T-helper 1 cell treated with Interleukin-12 subunit alpha and Interleukin-12 subunit beta and Interleukin-4 antibody, amounts not matched to agents 30 μg/mL and 1 μg/mL, for 36 hours (primary cell): ENCODE data around the gene PRRT4.
A peak's percentile ranks its signal among the peaks of the same experiment; 100 is the strongest.

ENCODE experiments used
- H3K27ac Mint-ChIP-seq: one replicate; pipeline ENCODE4 v1.8.0; 2021; ENCODE audit warnings: mild to moderate bottlenecking, mixed read lengths
- H3K27me3 Mint-ChIP-seq: one replicate; pipeline ENCODE4 v1.8.0; 2021; ENCODE audit warnings: low read depth, mixed read lengths
- H3K36me3 Mint-ChIP-seq: one replicate; pipeline ENCODE4 v1.8.0; 2021; ENCODE audit warnings: low read depth, mixed read lengths
- H3K4me1 Mint-ChIP-seq: one replicate; pipeline ENCODE4 v1.8.0; 2021; ENCODE audit warnings: low read depth, mixed read lengths
- H3K4me3 Mint-ChIP-seq: one replicate; pipeline ENCODE4 v1.8.0; 2021; ENCODE audit warnings: mild to moderate bottlenecking, moderate library complexity, mixed read lengths
- H3K9me3 Mint-ChIP-seq: one replicate; pipeline ENCODE4 v1.8.0; 2021; ENCODE audit warnings: mixed read lengths

The PRRT4 gene

DNA sequence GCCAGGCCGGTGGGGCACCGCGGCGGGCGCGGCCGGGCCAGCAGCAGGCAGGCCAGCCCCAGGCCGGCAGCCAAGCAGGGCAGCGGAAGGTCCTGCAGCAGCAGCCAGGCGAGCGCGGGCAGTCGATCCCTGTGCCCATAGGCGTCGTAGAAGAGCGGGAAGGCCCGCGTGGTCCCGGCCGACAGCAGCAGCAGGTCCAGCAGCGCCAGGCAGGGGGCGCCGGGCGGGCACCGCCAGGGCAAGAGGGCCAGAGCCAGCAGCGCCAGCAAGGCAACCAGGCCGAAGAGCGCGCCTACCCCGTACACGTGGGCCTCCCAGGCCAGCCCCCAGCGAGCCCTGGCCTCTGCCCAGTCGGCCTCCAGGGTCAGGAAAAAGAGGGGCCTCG lies 9.3 kb downstream of the PRRT4 start:
- Mint-ChIP-seq H3K36me3 (no peaks in the 10 kb centered on the region), H3K9me3 (no peaks in the 10 kb centered on the region), H3K4me3 (no peak overlapping the region), H3K27me3 (peaks cover 65% of the 10 kb centered on the region), H3K27ac (no peak overlapping the region), H3K4me1 (peaks cover 6% of the 10 kb centered on the region)

DNA sequence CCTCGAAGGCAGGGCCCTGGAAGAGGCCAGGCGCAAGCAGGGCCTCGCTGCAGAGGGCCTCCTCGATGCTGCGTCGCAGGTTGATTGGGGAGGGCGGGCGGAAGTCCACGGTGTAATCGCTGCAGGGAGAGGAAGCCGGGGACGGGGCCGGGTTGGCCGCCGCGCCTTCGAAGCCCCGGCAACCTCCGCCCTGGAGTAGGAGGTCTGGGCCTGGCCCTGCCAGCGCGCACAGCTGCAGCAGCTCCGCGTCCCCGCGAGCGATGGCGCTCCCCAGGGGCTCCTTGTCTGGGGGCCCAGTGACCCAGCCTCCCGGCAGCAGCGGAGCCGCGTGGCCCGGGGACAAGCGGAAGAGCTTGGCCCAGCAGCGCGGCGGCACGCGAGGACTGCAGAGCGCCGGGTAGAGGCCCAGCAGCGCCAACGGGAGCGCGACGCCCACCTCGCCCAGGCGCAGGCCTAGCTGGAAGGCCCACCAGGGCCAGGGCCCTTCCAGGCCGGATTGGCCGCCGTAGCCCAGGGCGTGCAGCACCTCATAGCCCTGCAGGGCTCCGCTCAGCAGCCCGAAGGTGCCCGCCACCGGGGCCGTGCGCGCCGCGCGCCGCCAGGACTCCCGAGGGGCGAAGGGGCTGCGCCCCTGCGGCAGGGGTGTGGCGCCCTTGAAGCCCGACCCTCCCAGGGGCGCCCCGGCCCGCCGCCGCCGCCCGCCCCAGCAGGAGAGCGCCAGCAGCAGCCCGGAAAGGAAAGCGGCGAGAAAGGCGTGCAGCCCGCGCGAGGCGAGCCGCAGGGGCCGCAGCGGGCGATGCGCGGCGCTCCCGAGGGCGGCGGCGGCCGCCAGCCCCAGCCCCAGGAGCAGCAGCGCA lies 10.0 kb downstream of the PRRT4 start:
- Mint-ChIP-seq H3K9me3 (no peaks in the 10 kb centered on the region), H3K4me1 (peaks cover 6% of the 10 kb centered on the region), H3K36me3 (no peaks in the 10 kb centered on the region), H3K27ac (no peak overlapping the region), H3K4me3 (peak overlapping the region; percentile 29), H3K27me3 (peaks cover 65% of the 10 kb centered on the region)

DNA sequence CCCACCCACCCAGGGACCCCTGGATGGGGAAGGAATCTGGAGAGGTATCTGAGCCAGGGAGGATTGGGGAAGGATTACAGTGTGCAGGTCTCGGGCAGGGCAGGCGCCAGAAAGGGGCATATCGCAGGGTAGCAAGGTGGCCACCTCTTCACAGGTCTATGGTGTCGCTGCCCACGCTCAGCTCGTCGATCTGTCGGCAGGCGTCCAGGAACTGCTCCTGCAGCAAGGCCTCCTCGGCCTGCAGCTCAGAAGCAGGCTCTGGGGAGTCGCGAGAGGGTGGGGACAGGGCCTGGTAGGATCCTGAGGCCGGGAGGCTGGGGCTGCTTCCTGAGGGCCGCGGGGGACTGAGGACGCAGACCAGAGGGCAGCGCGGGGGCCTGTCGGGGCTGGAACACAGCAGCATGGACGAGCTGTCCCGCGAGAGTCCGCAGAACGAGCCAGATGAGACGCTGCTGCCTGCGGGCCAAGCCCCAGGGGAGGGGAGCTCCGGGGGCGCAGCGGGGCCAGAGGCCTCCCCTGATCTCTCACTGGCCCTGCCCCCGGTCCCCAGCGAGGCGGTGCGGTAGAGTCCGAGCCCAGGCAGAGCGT lies 10.7 kb downstream of the PRRT4 start:
- Mint-ChIP-seq H3K27ac (no peak overlapping the region), H3K9me3 (no peaks in the 10 kb centered on the region), H3K36me3 (no peaks in the 10 kb centered on the region), H3K4me1 (peaks cover 6% of the 10 kb centered on the region), H3K4me3 (peak overlapping the region; percentile 29), H3K27me3 (peaks cover 63% of the 10 kb centered on the region)

GRCh38 chr7:128349466-128349825 lies 12.0 kb downstream of the PRRT4 start:
- no peak overlapping the region for H3K27ac Mint-ChIP-seq
- no peaks in the 10 kb centered on the region for H3K9me3 Mint-ChIP-seq
- peaks cover 2% of the 10 kb centered on the region for H3K4me1 Mint-ChIP-seq
- peaks cover 51% of the 10 kb centered on the region for H3K27me3 Mint-ChIP-seq
- no peak overlapping the region for H3K4me3 Mint-ChIP-seq
- H3K36me3 Mint-ChIP-seq = no peaks in the 10 kb centered on the region

DNA sequence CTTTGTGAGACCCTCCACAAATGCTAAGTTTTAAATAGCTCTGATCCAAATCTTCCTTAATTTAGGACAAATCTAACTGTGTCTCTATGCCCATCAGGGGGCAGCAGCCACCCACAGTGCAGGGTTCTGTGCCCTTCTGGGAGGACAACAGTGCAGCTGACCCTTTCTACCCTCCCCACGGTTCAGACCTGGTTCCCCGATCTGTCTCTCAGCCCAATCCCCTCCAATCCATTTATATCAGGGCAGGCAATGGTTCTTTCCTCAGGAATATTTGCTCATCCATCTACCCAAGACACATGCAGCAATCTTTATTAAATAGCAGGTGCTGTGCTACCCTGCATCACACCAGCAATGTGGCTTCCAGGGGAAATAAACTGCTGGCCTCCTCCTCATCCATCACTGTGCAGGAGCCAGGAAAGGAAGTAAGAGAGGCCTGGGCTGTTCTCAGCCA lies 13.8 kb downstream of the PRRT4 start:
- no peak overlapping the region for H3K27ac Mint-ChIP-seq
- H3K9me3 Mint-ChIP-seq = no peaks in the 10 kb centered on the region
- H3K4me3 Mint-ChIP-seq = no peak overlapping the region
- peaks cover 35% of the 10 kb centered on the region for H3K27me3 Mint-ChIP-seq
- H3K4me1 Mint-ChIP-seq = peaks cover 7% of the 10 kb centered on the region
- no peaks in the 10 kb centered on the region for H3K36me3 Mint-ChIP-seq

DNA sequence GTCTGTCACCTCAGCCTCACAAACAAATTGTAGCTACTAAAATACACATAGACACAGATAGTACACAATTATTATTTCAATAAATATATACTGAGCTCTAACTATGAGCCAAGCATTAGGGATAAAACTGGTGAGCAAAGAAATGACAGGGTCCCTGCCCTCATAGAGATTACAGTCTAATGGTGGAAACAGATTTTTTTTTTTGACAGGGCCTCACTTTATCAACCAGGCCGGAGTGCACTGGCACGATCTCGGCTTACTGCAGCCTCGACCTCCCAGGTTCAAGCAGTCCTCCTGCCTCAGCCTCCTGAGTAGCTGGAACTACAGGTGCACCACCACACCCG lies 17.1 kb downstream of the PRRT4 start:
- H3K9me3 Mint-ChIP-seq = no peaks in the 10 kb centered on the region
- H3K36me3 Mint-ChIP-seq = peaks cover 1% of the 10 kb centered on the region
- H3K4me1 Mint-ChIP-seq = peaks cover 19% of the 10 kb centered on the region
- H3K27me3 Mint-ChIP-seq = peaks cover 19% of the 10 kb centered on the region
- H3K4me3 Mint-ChIP-seq = no peak overlapping the region
- H3K27ac Mint-ChIP-seq = no peak overlapping the region

DNA sequence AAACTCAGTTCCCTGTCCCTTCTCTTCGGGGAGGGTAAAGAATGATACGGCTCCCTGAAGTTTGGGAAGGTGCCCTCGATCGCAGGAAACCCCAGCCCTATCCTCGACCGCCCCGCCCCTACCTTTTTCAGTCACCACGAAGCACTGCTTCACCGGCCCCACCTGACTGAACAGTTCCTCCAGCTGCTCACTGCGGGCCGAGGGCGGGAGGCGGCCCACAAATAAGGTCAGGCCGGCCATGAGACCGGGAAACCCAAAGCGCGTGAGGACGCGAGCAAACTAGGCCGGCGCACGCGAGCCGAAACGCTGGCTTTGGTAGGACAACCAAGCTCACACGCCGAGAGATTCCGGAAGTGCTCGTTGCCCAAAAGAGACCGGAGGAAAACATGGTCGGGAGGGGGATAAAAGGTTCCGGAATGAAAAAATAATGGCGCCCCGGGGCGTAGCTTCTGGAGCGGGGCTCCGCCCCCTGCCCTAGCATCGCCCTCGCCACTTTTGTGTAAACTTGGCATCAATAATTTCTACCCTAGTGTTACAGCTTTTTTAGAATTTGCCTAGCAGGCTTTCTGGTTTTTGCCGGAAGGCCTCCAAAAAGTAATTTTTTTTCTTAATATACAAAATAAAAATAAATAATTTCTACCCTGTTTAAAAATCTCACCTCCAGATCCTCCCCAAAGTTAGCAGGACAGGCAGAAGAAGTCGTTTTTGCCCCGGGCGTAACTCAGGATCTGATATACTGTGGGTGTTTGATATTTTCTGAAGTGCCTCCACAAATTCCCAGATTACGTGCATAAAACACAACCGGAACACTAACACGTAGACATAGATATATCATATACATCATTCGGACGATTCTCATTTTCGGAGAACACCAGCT lies 17.7 kb downstream of the PRRT4 start, which contains the start of gene RBM28:
Gene RBM28 (minus strand): TSS at position 355 of the 877 bp plus-strand sequence. CDS start 115 bp downstream, at position 240.
- H3K4me1 Mint-ChIP-seq = peaks cover 19% of the 10 kb centered on the region
- H3K9me3 Mint-ChIP-seq = no peaks in the 10 kb centered on the region
- H3K27me3 Mint-ChIP-seq = peaks cover 13% of the 10 kb centered on the region
- H3K27ac Mint-ChIP-seq = peak within 1 kb of the TSS; percentile 83
- peak within 1 kb of the TSS; percentile 94 for H3K4me3 Mint-ChIP-seq
- peaks cover 2% of the 10 kb centered on the region for H3K36me3 Mint-ChIP-seq

DNA sequence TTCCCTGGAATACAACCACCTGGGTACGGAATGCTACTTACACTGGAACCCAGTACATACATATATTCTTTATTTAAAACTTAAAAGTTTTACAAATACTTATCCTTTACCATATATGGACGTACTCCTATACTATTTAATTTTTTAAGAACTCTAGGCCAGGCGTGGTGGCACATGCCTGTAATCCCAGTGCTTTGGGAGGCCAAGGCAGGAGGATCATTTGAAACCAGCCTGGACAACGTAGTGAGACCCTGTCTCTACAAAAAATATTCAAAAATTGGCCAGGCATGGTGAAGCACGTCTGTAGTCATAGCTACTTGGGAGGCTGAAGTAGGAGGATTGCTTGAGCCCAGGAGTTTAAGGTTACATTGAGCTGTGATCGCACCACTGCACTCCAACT lies 19.8 kb downstream of the PRRT4 start:
- peaks cover 10% of the 10 kb centered on the region for H3K36me3 Mint-ChIP-seq
- H3K4me1 Mint-ChIP-seq = peaks cover 19% of the 10 kb centered on the region
- H3K9me3 Mint-ChIP-seq = no peaks in the 10 kb centered on the region
- H3K4me3 Mint-ChIP-seq = peak overlapping the region; percentile 94
- H3K27ac Mint-ChIP-seq = no peak overlapping the region
- no peaks in the 10 kb centered on the region for H3K27me3 Mint-ChIP-seq

- no peaks in the 10 kb centered on the region for H3K27me3 Mint-ChIP-seq
- H3K4me3 Mint-ChIP-seq = no peak overlapping the region
- peaks cover 34% of the 10 kb centered on the region for H3K36me3 Mint-ChIP-seq
- peaks cover 3% of the 10 kb centered on the region for H3K4me1 Mint-ChIP-seq
- H3K27ac Mint-ChIP-seq = no peak overlapping the region
- no peaks in the 10 kb centered on the region for H3K9me3 Mint-ChIP-seq
These were observed 25.8 kb downstream of the PRRT4 start for GRCh38 chr7:128335730-128336129.

DNA sequence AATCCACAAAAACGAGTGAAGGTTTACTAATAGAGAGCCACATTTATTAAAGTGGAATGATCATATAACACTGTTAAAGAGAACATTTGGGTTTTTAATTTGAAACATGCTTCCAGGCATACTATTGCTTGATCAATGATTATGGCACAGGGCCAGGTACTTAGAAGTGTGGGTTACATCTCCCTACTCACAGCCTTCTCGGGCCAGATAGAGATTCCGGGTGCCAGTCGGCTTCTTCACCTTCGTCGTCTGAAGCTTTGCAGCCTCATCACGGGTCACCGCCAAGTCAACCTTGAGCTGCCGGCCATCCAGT lies 37.2 kb downstream of the PRRT4 start:
- Mint-ChIP-seq H3K4me3 (no peak overlapping the region), H3K4me1 (peaks cover 17% of the 10 kb centered on the region), H3K36me3 (peaks cover 26% of the 10 kb centered on the region), H3K27ac (no peak overlapping the region), H3K27me3 (no peaks in the 10 kb centered on the region), H3K9me3 (no peaks in the 10 kb centered on the region)

DNA sequence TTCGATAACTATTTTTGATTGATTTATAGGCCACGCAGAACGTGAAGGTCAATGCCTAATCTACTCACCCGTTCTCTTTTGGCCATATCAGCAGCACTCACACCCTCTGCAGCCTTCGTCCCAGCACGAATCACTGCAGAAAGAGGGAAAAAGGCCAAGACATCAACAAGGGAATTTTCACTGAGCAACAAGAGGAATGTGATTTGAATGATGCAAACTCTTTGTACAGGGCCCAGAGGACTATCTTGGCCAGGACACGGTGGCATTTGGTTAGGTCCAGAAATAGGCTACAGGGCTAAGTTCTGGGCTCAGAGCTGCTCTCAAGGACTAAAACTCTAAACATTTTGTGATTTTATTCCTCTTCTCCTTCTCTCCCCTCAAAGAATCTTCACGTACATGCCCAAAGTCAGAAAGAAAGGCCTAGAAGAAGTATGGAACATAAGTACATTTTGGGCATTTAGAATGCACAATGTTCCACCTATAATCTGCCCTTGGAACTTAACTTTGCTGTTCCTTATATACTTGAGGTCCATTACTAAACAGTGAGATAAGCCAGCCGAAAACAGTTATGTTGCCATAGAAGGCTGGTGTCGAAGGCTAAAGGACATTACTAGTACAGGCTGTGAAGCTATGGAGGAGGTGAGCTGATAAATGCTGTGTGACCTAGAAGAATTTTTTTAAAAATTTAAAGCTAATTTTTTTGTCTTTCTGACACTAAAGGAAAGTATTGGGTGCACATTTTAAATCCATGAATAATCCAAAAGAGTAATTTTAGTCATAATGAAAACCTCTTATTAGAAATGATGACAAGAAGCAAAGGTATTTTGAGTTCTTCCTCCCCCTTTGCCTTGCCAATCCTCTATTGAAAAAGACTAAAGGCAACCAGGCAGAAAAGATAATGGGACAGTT lies 37.8 kb downstream of the PRRT4 start:
- Mint-ChIP-seq H3K9me3 (no peaks in the 10 kb centered on the region), H3K4me1 (peaks cover 17% of the 10 kb centered on the region), H3K27me3 (no peaks in the 10 kb centered on the region), H3K27ac (no peak overlapping the region), H3K4me3 (no peak overlapping the region), H3K36me3 (peaks cover 28% of the 10 kb centered on the region)

DNA sequence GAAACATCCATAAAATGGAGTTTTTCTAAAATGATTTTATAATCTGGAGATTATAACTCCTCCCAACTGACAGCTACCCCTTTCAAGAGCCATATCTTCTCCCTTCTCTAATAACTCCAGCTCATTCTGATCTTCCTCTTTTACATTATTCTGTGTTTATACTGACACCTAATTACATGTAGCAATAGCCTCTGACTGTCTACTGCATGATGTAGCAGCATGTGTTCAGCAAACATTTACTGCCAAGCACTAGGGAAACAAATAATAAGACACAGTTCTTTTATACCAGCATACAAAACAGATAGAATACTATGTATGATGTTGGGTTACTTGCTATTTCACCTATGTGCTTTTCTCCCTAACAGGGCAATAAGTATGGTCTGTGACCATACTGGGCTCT lies 38.5 kb downstream of the PRRT4 start:
- no peaks in the 10 kb centered on the region for H3K9me3 Mint-ChIP-seq
- H3K36me3 Mint-ChIP-seq = peaks cover 27% of the 10 kb centered on the region
- H3K27ac Mint-ChIP-seq = no peak overlapping the region
- H3K4me3 Mint-ChIP-seq = no peak overlapping the region
- H3K4me1 Mint-ChIP-seq = peaks cover 17% of the 10 kb centered on the region
- no peaks in the 10 kb centered on the region for H3K27me3 Mint-ChIP-seq

DNA sequence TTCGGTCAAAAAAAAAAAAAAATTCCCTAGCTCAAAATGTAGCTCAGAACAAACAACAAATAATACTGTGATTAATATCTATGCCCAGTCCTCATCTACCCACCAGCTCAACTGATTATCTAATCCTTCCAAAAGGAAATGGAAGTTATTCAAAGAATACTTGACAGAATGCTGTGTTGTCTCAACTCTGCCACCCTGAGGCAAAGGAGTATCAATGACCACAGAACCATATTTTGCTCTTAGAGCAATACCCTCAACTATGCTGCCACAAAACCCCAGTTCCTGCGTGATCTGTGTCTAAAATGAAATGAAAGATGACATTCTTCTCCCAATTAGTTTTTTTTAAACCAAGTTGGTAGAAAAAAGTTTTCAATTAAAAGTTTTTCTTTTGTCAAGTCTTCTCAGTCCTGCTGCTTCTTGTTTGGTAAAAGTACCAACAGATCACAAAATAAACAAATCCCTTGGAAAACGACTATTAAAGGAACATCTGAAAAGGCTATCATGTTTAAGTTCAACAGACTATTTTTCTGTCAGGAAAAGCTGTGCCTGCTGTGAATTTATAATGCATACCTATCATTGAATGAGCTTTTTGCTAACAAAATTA lies 39.3 kb downstream of the PRRT4 start:
- H3K36me3 Mint-ChIP-seq = peaks cover 35% of the 10 kb centered on the region
- H3K9me3 Mint-ChIP-seq = no peaks in the 10 kb centered on the region
- peak overlapping the region; percentile 4 for H3K4me3 Mint-ChIP-seq
- peak overlapping the region; percentile 21 for H3K27ac Mint-ChIP-seq
- peaks cover 17% of the 10 kb centered on the region for H3K4me1 Mint-ChIP-seq
- H3K27me3 Mint-ChIP-seq = no peaks in the 10 kb centered on the region

- Mint-ChIP-seq H3K27me3 (no peaks in the 10 kb centered on the region), H3K27ac (peak overlapping the region; percentile 82), H3K4me3 (no peak overlapping the region), H3K4me1 (peaks cover 17% of the 10 kb centered on the region), H3K9me3 (no peaks in the 10 kb centered on the region), H3K36me3 (peaks cover 42% of the 10 kb centered on the region)
These were observed 40.5 kb downstream of the PRRT4 start for GRCh38 chr7:128321044-128321422.
